HG03520 (cell line): ENCODE measurements around the gene PDE3A.

Experiments used
- ATAC-seq: cut with Tn5 transposase; IDR thresholded peaks from one replicate; pipeline ENCODE4 v1.9.1; 2021; ENCODE audit warnings: mild to moderate bottlenecking, moderate library complexity; ENCODE audit not compliant: unreplicated experiment

Gene PDE3A

DNA sequence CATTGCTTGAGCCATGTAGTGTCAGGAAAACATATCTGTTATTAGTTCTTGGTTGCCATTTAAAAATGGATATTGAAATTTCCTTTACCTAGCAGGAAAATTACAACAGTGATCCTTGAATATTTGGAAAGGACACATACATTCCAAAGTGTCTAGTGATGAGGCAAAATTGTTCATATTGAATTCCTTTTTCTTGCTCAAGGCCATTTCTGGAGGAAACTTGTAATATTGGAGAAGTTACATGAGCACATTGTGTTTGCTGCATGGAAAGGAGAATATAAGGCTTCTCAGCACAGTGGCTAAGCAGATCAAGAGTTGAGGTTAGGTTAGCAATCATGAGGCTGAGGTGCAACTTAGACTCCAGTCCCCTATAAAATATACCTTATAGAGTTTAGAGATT lies 121.9 kb downstream of the PDE3A start:
- ATAC-seq, result no peak

DNA sequence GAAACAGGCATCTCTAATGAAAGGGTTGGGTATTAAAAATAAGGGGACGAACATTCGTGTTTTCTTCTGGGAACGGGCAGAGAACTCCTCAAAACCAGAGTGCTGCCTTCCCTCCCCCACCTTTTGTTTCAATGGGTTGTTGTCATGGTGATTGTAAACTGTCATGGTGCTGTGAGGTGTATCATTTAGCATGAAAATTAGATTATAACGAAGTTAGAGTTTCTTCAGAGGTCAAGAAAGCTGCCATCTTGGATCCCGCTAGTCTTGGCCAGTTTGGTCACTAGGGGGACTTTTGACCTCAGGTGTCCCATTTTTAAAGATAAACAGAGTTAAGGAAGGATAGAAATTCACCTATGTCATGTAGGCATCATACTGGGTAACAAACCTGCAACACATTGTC lies 123.0 kb downstream of the PDE3A start:
- ATAC-seq, result no peak

DNA sequence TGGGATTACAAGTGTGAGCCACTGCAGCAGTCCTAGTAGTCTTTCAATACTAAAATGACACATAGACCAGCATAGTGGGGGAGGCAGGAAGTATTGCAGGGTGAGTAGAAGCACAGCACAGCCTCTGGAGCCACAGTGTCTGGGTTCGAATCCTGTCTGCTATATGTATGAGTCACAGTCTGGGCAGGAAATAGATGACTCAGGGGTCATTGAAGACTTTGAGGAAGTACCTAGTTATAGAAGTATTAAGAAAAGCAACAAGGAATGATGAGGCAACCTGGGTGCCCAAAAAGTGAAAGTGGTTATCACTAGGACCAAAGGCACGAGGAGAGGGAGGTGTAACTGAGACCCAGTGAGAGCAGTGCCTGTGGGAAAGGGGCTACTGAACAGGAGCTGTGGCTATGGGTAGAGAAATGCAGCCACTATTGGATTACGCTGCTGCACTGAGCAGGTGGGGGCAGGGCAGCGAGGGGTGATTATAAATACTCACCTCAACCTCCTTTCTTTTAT lies 124.0 kb downstream of the PDE3A start:
- no peak for ATAC-seq

DNA sequence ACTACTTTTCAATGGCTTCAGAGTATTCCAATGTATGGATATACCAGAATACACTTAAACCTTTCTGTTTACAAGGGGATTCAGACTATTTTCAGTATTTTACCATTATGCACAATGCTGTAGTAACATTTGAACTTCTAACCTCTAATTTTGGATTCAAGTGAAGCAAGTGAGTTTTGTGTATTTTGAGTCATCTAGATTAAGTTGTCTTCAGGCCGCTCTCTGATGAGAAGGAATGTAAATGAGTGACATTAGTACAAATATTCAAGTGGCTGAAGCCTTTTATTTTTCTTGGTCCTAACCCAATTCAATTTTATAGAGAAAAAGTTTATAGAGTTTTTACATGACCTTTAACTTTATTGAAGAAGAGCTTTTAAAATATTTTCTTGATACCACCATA lies 125.6 kb downstream of the PDE3A start:
- no peak for ATAC-seq

DNA sequence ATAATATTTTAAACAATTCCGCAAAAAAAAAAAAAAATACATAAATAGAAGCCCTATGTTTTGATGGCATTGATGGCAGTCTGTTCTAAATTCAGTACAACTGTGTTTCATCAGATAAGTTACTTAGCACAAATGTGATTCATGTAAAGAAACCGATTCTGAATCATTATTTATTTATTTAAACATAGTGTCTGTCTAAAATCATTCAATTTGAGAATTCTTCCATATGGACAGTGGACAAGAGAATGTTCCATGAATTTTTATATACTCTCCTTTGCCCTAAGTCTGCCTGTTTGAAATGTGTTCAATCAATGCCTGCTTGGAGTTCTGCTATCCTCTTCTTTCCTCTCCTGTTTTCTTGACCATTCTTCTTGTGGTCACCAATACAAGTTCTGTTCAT lies 126.5 kb downstream of the PDE3A start:
- no peak for ATAC-seq

DNA sequence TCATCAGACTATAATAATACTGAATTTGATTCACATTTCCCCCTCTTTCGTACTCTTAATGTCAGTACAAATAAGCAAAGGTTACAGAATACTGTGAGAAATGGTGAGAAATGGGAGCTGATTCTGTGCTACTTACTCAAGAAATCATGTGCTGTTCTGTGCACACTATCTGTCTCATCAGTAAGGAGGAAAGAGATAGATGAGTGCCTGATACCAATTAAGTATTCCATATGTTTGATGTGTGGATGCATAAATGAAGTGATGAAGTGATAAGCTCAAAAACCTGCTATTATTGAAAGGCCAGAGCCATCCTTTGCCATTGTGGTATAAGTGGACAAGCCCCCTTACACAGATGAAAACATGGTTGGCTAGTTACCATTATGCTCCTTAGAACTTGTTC lies 127.7 kb downstream of the PDE3A start:
- no peak for ATAC-seq

DNA sequence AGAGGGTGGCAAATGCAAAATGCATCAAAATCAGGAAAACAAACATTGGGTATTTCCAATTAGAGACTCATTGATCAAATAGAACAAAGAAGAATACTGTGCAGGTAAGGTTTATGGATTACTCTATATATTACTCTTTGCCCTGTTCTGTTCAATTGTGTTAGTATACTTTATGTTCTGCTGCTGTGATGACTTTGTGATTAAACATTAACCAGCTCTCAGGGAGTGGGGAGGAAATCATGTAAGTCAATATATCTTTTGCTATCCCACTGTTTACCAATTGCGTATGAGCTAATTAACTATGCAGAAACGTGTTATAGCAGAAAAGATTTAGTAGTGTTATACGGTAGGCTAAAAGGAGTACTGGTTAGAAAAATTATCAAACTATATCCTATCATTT lies 129.4 kb downstream of the PDE3A start:
- ATAC-seq, result no peak

DNA sequence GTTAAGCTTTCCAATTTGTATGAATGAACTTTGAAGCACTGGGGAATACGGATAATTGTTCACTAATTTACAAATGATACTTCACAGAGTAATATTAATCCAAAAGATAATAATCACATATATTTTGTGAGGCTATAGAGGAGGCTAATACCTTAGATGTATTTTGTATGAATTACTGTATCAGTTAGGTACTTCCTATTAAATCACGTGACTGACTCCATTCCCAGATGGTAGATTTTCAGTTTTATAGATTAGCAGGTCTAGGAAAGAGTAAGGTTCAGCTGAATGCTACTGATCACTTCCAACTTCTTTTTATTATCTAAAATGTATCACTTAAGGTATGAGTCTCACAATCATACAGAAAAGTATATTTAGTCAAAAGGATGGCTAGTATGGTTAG lies 133.6 kb downstream of the PDE3A start:
- ATAC-seq, result no peak

DNA sequence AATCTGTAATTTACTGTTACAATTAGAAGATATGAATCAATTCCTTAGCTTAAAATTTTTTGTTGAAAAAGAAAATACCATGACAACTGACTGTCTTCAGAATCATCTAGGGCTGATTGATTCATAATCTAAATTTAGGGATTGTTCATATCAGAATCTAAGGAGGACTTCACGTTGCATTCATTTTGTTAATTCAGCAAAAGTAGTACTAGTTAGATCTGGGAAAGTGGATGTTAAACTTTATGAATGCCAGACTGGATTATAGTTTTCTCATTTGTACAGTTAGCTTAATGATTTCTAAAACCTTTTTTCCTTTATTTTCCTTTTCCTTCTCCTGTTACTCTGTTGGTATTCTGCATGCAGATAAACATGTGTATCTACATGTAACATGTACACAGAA lies 135.5 kb downstream of the PDE3A start:
- ATAC-seq, result no peak

DNA sequence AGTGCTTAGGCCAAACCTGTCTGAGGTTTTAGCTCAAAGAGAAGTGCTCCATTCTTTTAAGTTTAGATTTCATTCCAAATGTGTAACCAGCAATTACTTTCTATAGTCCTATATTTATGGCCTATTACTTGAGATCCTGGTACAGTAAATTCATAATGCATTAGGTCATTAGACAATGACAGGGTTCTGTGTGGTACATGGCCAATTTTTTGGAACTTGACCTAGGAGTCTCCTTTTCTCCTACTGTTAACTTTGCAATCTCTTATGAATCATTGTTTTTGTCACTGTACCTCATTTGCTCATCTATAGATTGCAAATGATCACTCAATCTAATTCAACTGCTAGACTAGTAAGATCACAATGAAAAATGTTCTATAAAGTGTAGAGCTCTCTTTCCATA lies 136.7 kb downstream of the PDE3A start:
- ATAC-seq, result no peak

DNA sequence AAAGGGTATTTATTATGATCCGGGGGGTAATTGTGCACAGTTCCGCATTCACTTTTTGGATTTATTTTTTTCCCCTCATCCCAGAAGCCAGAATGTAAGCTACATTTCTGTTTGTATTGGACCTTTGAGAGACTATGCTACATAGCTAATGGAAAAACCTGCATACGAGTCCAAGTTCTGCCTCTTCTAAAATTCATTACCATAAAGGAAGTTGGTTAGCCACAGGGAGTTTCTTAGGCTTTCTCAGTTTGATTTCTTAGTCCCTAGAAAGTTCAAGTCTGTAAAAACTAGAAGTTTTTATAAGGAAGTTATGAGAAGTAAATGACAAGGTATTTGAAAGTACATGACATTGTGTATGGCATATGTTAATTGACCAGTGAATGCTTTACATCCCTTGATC lies 138.7 kb downstream of the PDE3A start:
- no peak for ATAC-seq

DNA sequence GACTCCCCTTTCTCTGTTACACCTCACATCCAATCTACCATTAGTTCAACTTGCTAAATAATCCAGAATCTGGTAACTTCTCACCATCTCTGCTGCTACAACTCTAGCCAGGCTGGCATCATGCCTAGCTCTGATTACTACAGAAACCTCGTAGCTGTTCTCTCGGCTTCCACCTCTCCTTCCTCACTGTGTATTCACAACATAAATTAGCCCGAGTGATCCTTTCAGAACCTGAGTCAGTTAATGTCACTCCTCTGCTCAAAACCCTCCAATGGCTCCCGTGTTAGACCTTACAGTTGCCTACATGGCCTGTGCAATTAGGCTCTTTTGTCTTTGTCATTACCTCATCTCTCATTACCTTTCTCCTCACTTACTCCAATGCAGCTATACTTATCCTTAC lies 139.4 kb downstream of the PDE3A start:
- no peak for ATAC-seq

DNA sequence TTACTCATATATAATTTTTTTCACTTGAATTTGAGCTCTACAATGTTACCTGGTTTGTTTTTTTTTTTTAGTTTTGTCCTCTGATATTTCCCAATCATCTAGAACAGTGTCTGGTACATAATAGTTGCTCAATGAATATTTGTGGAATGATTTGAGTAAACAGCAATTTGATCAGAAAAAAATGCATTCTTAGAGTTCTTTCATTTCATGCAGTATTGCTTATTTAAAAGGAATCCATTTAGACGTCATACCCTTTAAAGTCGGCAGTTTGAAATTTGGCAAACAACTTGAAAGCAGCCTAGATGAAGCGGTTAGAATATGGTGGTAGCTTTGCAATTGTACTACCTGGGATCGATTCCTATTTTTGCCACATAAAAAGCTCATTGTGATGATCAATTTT lies 140.0 kb downstream of the PDE3A start:
- ATAC-seq, result no peak

DNA sequence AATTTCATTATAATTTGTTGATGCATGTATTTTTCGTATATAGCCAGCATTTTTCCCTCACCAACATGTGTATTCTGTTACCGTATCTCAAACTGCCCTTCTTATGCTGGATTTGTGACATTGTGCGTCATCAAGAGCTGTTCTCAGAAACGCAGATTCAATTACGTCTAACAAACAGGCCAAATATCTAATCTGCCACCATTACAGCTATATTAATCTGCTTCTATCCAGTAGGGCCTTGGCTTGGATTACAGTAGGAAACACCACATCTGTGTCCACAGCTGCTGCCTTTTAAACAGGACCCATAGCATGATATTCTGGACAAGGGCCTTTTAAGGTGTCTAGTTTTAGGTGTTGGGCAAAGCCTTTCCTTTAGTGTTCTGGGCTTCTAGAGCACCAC lies 140.6 kb downstream of the PDE3A start:
- no peak for ATAC-seq

DNA sequence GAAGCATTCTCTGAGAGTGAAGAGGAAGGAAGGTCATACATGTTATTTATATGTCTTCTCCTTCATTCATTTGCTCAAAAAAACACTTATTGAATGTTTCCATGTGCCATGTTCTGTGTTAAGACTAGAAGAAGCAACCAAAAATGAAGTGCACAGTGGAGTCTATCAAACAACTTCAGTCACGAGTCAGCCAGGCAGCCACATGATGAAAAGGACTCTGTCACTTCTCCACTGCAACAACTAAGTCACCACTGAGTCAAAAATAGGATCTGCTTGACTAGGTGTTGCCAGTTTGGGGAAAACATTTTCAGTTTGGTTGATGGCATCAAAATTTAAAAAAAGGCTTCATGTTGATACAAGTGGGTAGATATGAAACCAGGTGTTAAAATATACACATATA lies 142.5 kb downstream of the PDE3A start:
- no peak for ATAC-seq

DNA sequence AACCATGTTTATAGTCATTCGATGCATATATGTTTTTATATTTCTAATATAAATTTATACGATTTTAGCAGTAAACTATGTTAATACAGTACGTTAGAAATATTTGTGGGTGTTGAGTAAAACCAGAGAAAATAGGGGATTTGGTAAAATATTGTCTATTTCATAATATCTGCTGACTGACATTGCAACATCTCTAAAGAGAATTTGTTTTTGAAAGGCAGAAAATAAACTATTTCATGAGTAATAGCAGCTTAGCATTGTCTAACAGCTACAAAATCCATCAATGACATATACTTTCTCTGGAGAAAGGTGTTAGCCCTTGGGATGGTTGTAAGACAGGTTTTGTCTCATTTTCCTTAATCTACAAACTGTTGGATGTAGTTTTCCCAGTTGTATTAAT lies 144.9 kb downstream of the PDE3A start:
- no peak for ATAC-seq

DNA sequence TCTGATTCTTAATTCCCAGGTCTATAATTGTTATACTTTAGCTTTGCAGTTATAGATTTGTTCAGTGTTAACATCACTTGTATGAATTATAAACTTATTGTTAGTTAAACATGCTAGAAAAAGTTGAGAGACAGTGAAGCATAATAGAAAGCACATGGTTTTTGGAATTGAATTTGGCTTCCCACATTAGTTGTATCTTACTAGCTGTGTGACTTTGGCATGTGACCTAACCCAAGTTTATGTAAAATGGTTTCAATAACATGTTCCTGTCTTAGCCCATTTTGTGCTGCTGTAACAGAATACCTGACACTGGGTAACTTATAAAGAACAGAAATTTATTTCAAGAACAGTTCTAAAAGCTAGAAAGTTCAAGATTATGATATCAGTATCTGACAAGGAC lies 146.3 kb downstream of the PDE3A start:
- ATAC-seq, result no peak

DNA sequence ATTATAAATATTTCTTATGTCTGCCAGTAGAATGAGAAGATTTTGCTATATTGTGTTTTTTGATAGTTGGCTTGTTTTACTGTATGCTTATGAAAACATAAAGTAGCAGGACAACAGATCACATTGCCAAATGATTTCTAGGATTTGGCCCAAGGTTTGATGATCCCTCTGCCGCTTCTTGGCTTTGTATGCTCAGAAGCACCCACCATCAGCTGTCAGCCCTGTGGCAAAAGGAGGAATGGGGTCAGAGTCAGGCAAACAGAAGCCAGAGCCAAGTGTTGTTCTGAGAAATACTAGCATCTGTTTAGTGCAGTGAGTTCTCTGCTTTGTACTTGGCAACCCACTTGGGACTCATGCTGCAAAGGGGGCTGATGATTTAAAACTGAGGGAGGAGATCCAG lies 152.2 kb downstream of the PDE3A start:
- ATAC-seq, result no peak

DNA sequence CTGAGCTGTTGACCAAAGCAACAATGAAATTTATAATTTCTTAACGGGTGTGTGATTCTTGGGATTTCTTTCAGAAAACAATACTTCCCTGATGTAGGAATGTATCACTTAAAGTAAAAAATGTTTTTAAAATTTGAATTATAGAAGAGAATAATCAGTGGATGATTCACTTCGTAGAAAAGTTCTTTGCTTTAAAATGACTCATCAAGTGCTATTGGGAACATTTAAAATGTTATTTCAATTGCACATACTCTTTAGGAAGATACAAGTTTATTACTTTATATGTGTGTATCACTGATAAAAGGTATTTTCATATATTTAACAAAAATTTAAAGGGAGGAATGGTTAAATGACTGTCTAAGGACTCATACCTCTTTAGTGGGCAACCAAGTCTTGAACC lies 155.3 kb downstream of the PDE3A start:
- ATAC-seq, result no peak

DNA sequence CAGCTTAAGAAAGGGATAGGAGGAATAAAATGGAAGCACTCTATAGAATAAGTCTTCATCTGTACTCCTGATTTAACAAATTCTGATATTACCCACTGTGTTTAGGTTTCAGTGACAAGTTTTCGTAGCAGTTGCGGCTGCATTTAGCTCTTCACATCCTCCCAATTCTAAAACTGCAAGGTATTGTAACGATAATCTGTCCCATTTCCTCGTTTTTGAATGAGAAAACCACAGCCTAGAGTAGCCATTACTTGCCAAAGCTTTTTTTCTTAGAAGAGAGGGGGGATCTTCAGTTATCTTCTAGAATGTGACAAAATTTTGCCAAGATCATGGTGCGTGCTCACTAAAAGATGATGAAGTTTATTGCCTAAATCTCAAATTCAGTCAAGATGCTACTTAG lies 155.8 kb downstream of the PDE3A start:
- ATAC-seq, result no peak

DNA sequence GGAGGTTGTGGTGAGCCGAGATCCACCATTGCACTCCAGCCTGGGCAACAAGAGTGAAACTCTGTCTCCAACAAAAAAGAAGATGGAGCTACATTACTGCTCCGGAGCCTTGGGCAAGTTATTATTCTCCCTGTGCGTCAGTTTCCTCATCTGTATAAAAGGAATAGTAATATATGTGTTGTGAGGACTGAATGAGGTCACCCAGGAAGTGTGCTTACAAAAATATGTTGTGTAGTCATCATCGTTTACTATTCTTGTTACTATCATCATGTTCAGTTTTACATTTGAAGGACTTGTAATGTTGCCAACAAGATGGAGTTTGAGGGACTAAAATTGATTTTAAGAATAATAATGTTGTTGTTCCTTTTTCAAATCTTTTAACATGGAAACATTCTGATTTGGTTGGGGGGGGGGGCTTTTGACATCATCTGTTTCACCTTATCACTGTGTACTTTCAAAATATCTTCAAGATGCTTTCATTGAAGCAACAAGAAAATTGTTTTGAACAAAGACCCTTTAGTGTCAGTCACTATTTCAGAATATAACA lies 156.8 kb downstream of the PDE3A start:
- ATAC-seq, result no peak

DNA sequence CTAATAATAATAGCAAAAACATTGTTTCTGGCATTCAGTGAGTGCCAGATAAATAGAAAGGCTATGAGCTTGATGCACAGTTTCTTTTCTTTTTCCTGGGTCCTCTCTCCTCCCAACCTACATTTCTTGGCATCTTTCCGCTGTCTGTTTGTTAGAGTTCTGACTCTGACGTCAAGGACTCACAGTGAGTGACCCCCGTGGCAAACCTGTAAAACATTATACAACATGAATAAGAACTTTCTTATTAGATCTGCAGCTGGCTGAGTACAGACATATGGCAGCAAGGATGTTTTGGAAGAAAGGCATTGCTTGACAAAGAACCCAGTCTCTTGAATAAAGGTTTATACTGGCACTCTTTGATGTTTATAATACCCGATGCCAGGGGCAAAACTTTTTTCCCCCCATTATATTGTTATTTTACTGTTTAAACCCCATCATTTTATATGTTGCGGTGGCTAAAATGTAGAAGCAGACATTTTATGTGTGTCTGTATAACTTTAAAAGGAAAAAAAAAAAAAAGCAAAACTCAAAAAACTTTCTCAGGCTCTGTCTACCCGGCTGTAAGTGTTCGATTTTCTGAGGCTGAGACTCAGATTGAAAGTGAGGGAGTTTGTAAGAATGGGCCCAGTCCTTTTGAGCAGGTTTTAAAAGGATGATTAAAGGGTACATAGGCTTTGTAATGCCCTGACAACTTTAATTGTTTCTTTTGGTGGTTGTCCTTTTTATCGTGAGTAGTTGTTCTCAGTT lies 159.3 kb downstream of the PDE3A start:
- no peak for ATAC-seq

DNA sequence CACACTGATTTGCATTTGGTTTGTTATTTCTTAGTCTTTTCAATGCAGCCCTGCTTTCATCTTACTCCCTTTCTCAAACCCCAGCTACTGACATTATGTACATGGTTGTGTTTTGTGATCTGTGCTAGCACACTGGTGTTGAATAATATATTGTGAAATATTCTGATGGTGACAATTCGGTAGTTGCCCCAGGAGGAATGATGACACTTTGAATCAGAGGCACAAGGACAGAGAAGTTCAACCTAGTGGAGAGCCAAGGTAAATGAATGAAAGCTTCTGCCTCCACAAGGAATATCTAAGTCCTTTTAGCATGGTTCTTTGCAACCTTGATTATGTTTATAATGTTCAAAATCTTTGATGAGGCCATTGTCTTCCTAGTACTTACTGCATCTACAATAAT lies 159.9 kb downstream of the PDE3A start:
- ATAC-seq, result no peak
